GM19438 (cell line): ENCODE results near the gene CNOT11.
"Not testable (repeated sequence)": the region's sequence is repeated elsewhere in the genome, so short reads cannot be mapped to it uniquely, and the experiment has no call there.

ENCODE experiments used
- ATAC-seq: cut with Tn5 transposase; IDR thresholded peaks from one replicate; pipeline ENCODE4 v1.9.1; 2021; ENCODE audit warnings: low read depth; ENCODE audit not compliant: unreplicated experiment

Gene CNOT11

DNA sequence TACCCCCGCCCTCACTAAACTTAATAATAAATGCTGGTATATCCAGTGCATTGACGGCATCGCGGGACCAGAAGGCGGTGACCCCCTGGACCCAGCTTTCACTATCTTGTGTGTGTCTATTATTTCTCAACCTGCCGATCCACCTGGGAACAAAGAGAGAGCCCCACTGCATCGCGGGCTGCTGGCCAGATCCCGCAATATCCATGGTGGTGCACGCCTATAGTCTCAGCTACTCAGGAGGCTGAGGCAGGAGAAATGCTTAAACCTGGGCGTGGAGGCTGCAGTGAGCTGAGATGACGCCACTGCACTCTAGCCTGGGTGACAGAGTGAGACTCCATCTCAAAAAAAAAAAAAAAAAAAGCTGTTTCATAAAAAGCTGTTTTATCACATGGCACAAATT is 7.8 kb upstream of the CNOT11 start:
- ATAC-seq, result not testable (repeated sequence)

DNA sequence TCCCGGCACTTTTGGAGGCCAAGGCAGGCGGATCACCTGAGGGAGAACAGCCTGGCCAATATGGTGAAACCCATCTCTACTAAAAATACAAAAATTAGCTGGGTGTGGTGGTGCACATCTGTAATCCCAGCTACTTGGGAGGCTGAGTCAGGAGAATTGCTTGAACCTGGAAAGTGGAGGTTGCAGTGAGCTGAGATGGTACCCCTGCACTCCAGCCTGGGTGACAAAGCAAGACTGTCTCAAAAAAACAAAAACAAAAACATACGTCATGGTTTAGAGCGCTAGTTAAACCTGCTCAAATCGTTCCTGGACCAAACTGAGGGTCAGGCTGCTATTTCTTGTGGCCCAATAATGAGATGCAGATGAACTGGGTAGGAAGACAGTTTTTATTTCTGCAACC is 7.2 kb upstream of the CNOT11 start:
- ATAC-seq, result not testable (repeated sequence)

DNA sequence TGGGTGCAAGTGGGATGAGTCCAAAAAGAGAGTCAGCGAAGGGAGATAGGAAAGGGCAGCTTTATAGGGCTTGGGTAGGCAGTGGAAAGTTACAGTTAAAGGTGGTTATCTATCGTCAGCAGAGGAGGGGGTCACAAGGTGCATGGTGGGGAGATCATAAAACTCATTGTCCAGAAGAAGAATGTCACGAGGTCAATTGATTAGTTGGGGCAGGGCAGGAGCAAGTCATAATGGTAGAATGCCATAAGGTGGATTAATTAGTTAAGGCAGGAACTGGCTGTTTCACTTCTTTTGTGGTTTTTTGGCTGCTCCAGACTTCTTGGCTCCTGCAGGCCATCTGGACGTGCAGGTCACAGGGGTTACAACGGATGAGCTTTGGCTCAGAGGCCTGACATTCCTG is 3.9 kb upstream of the CNOT11 start:
- ATAC-seq, result not testable (repeated sequence)

DNA sequence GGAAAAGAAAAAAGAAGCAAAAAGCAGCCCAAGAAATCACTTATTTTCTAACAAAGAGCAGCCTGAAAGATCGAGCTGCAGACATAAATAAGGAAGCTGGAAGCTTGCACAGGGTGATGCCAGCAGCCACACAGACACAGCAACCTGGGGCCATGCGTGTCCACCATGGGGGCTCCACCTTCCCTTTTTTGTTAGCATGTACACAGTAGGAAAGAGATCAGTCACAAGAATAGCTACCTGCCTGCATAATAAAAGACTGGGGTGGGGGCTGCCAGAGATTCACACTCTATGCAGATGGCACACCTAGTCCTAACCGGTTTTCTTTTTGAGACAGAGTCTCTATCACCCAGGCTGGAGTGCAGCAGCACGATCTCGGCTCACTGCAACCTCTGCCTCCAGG is 2.9 kb upstream of the CNOT11 start:
- ATAC-seq, result no peak

DNA sequence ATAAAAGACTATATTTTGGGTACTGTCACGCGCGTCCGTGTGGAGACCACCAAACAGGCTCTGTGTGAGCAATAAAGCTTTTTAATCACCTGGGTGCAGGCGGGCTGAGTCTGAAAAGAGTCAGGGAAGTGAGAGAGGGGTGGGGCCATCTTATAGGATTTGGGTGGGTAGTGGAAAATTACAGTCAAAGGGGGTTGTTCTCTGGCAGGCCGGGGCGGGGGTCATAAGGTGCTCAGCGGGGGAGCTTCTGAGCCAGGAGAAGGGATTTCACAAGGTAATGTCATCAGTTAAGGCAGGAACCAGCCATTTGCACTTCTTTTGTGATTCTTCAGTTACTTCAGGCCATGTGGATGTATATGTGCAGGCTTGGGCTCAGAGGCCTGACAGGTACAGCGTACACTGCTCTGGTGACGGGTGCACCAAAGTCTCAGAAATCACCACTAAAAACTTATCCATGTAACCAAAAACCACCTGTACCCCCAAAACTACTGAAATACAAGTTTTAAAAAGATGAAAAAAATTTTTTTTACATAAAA is 1.4 kb upstream of the CNOT11 start:
- not testable (repeated sequence) for ATAC-seq

DNA sequence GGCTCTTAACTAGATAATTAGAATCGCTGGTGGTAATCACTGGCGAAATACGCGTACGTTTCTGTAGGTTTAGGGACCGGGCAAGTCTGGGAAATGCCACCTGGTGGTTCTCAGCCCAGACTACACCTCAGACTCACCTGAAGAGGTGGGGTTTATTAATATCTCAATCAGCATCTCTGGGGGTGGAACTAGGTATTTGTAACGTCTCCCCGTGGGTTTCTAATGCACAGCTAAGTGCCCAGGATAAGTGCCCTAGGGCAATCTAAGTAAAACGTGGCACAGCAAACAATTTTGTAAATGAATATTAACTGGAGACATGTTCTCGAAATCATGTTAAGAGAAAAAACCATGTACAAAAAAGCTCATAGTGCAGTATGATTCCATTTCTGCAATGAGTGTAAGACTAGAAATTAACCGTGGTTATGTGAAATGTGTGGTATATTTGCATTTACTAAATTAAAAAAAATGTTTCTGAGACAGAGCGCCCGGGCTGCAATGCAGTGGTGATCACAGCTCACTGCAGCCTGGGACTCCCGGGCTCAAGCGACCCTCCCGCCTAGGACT is 760 bp upstream of the CNOT11 start:
- ATAC-seq, result peak; percentile 57

DNA sequence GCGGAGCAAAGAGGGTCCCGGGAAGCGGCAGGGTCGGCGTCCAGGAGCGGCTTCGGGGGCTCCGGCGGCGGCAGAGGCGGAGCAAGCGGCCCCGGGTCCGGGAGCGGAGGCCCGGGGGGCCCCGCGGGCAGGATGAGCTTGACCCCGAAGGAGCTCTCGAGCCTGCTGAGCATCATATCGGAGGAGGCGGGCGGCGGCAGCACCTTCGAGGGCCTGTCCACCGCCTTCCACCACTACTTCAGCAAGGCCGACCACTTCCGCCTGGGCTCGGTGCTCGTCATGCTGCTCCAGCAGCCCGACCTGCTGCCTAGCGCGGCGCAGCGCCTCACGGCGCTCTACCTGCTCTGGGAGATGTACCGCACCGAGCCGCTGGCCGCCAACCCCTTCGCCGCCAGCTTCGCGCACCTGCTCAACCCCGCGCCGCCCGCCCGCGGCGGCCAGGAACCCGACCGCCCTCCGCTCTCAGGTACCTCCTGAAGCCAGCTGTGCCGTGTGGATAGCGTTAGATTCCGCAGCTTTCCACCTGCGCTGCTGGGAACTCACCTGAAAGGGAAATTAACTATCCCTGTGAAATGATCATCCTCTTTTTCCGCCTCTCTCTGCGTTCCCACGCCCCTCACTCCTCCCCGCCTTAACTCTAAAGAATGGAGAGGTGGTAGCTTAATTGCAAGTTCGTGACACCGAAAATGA is 472 bp downstream of the CNOT11 start:
- ATAC-seq, result peak; percentile 50

DNA sequence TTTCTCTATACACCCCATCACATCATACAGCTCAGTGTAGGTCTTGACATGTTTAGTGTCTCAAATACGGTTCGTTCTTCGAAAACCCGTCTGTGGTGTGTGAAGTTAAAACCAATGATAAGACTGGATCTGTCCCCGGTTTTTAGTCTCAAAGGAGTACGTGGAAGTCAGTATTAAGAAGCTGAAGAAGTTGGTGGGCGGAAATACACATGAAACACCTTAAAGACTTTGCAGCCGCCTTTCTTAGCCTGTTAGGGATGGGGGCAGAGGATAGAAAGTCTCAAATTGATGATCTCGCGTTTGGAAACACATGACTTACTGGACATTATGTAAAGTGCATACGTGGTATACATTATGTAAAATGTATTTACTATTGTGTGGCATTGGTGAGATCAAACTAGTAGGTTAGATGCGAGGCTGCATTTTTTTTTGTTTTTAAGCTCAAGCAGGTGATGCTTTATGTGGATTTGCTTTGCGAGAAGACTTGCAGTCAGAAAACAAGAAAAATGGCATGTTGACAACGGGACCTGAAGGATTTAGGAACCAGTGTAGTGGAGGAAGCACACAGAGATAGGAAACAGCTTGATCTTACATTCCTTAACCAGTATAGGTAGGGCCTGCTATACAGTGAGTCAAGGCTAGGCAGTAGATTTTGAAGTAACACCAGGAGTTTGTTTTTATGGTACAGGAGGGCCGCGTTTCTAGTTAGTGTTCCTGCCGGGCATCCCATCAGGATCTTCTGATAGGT is 1.2 kb downstream of the CNOT11 start:
- ATAC-seq, result no peak

DNA sequence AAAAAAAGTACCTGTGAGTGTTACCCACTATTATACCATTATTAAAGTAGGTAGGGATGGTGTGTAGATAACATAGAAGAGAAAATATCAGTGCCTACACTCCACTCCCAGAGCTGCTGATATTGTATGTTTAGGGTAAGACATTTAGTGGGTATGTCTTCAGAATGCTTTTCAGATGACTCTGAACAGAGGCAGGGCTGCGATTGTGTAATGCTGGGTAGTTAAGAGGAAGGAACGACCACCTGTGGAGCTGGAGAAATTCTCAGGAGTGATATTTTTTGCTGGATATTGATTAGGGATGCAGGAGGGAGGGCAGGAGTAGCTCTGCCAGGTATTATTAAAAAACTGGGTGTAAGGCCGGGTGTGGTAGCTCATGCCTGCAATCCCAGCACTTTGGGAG is 2.8 kb downstream of the CNOT11 start:
- no peak for ATAC-seq

DNA sequence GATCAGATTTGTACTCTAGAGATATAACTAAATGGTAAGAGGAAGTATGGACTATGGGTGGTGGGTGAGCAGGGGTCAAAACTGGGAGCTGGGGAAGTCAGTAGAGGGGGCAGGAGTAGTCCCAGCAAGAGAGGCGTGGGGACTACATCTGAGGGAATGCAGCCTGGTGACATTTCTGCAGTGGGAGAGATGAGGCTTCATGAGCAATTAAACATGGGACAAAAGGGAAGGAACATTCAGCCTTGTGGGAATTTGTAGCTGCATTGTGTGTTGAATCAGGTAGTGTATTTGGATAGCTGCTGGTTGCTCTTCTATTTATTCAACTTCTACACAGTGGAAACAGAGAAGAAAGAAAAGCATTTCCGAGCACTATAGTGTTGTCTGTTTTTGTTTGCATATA is 3.6 kb downstream of the CNOT11 start:
- no peak for ATAC-seq

DNA sequence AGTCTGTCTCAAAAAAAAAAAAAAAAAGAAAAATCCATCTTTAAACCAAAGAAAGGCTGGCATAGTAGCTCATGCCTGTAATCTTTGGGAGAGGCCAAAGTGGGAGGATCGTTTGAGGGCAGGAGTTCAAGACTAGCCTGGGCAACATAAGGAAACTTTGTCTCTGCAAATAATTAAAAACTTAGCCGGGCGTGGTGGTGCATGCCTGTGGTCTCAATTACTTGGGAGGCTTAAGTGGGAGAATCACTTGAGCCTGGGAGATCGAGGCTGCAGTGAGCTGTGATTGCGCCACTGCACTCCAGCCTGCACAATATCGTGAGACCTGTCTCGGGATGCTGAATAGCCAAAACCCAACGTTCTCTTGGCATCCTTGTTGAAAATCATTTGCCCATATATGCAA is 6.1 kb downstream of the CNOT11 start:
- ATAC-seq, result no peak

DNA sequence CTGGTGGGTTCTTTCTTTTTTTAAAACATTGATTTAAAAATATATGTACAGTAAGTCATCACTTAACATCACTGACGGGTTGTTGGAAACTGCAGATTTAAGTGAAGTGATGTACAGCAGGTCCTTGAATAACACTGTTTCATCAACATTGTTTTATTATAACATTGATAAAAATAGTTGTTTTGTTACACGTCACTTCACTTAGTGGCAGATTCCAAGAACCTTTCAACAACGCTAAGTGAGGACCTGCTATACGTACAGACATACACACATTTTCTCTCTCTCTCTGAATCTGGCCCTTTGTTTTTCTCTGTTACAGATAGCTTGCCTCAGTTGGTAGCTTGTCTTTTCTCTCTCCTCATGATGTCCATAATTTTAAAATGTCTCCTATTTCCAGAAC is 9.5 kb downstream of the CNOT11 start:
- no peak for ATAC-seq

DNA sequence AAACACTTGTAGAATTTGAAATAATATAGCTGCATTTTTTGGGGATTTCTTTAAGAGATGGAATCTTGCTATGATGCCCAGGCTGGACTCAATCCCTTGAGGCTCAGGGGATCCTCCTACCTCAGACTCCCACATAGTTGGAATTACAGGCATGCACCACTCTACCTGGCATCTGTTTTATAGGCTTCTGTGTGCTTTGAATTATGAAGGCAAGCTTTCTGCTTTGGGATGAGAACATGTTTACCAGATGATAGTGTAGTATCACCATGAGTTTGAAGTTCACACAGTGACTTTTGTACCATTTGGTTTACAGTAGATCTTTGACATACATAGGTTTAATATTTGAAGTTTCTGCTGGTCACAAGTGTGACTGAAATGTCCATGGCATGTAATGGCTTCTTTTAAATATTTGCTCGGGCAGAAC is 10.7 kb downstream of the CNOT11 start:
- no peak for ATAC-seq

DNA sequence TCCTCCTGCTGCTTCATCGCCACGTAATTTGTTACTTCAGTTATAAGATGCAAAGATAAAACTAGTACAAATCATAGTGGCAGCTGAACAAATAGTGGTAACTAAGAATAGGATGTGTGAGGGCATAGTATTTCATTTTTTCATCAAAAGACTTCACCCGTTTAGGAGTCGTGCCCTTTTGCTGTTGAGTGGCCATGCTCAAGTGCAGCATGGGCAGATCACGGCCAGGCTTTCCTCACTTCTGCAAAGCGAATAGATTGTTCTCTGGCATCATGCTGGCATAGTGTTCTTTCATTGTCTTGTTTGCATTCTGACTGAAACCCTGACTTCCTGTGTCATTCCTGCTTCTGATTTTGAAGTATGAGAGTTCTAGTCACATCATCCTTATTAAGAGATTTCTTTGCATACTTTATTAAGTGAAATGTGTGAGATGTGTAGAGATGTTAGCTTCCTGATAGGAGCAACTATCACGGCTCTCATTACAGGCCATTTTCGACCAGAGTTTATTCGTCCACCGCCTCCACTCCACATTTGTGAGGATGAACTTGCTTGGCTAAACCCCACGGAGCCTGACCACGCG is 11.8 kb downstream of the CNOT11 start:
- ATAC-seq, result no peak

DNA sequence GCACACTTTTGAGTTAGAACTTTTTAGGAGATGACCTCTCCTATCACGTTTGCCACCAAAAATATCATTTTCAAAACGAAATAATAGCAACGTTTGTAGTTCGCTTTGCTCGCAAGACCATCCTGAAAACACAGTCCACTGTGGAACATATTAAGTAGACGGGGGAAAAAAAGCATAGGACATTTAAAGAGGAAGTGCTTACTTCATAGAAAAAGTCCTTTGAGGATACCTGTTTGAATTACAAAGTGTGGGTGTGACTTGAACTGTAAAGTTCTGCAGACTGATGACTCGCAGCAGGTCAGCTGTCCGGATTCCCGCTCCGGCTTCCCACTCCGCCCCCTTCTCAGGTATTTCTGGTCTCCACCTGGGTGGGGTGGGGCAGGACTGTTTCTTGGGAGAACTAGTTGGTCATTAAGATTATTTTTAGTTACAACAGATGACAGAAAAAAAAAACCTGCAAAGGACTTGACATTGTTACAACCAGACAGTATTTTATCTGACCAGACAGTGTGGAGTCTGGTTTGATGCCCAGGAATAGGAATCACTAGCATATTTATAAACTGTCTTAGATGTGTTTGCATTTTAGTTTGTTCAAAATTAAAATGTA is 13.3 kb downstream of the CNOT11 start:
- no peak for ATAC-seq

DNA sequence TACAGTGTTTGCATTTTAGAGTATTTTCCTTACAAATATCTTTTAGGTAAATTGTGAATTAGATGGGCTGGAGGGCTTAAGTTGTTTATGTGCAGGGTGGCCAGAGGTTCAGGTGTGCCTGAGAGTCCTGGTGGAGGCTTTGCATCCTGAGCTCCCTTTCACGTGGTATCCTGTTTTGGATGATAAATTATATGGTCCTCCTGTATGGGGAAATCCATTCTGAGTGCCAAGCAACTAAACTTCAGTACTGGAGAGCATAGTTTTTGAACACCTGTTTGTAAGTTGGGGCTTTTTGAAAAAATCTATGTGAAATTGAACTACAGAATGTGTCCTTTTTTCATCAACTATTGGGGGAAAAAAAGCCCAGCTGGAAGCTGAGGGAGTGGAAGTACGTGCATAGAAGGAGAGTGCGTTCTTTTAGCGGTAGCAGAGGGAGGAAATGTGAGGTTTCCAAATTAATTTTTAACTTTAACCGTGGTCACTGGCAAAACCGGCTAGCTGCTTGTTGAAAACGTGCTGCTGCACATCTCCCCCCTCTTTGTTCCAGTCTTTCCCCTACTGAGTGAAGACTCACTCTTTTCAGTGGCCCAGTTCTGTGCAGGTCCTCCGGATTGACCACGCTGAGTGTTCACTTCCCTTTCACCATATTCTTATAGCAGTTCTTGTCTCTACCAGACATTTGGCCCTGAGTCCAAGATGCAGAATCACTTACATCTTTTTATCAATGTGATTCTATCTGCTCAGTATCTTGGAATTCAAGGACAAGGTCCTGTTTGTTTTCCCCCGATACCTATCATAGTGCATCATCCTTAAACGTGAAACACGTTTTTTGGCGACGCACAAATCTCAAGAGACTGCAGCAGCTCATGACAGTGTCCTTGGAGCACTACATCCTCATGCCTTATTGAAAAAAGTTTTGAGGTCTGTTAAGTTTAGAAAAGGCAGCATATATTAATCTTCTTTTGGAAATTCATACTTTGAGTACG is 15.3 kb downstream of the CNOT11 start:
- peak; percentile 73 for ATAC-seq

DNA sequence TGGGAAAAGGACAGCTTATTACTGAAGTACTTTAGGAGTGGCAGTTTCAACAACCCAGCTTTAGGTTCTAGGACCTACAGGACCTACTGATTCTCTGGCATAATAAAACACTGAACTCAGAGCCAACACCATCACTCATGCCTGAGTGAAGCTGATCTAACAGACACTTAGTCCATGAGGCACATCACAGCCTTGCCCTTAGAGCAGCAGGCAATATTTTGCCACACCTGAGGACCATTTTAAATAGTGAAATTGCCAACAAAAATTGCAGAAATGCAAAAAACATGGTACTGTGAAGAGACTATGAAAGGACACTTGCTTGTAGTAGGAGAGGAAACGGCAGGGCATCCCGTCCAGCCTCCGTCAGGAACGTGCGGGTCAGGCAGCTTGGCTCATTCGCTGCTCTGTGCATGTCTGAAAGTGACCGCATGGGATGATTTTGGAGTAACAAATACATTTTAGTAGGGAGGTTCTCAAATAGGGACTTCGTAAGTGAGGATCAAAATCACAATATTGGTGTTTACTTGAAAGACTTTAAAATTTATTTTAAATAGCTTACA is 18.1 kb downstream of the CNOT11 start:
- ATAC-seq, result no peak

DNA sequence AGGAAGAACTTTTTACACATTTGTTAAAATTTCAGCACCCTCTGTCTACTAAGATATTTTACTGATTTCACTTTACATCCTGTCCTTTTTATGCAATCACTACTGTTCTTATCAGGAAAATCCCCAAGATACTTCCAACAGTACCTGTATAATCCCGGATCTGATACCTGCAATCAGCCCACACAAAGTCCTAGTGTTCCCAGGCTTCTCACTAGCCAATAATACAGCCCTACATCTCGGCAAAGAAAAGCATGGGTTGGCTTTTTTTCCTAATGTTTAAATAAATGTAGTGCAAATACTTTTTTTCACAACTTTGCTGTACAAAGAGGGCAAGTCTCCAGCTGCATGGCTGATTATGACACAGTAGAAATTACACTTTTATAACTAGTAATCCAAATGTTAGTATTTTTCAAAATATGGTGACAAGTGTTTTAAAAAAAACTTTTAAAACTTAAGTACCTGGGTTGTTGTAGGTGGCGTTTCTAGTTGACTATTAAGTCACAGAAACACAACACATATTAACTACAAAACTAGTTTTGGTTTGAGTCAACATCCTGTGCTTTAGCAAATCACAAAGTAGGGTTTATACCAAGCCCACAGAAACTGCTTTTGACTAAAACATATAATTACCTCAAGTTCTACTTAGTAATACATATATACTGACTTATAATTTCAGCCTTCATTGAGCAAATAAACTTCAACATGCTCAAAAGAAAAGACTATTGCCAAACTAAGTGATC is 19.5 kb downstream of the CNOT11 start:
- peak; percentile 61 for ATAC-seq

DNA sequence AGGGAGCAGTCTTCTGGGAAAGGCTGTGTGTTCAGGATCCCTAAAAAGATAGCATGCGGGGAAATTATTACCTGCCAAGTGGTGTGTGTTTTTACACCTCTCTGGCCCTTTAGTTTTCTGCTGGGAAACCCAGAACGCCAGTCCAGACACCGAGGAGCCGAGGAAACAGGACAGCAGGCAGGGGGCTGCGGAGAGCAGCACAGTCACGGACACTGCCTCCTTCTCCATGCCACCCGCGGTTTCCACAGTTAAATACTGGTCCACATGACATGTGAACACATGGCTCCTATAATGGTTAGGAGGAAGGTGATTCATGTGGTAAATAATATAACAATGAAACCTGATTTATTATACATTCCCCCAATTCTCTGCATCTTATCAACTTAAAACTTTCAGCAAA is 20.4 kb downstream of the CNOT11 start:
- no peak for ATAC-seq
